Endothelial cell of umbilical vein (primary cell): ENCODE results near the gene PTPRD. TPM values are rescaled to one million over a fixed set of nuclear protein-coding genes. Genes with fewer than 3 reads are reported as not detected.

Source experiments
- BruUV-seq: library from RNA; stranded (reverse); fragments of 400-500 nt; replicated peaks from 2 replicates; lab custom pipeline; 2021; lab: Mats Ljungman, UMichigan
- CTCF ChIA-PET: fragments of 300-600, 350-600 bp; sonication (Branson Sonifier 250); formaldehyde crosslinking; loops from one replicate; lab custom pipeline; 2021; ENCODE audit warnings: antibody characterized with exemption, inconsistent platforms; lab: Charles Lee
- POLR2A ChIA-PET: fragments of 300-600, 350-600 bp; sonication (Branson Sonifier 250); formaldehyde crosslinking; loops from one replicate; lab custom pipeline; 2021; ENCODE audit warnings: antibody characterized with exemption, inconsistent platforms; lab: Charles Lee
- DNase-seq: peaks from one replicate; pipeline ENCODE4 v3.0.0-alpha.2; 2011; ENCODE audit warnings: low read depth, low spot score
- FAIRE-seq: peaks from 2 replicates; lab custom pipeline; 2011; peaks lifted over from hg19 to GRCh38; lab: Jason Lieb, UNC
- H2AFZ ChIP-seq: 2 replicates; pipeline ENCODE4 v1.6.0; 2012; ENCODE audit warnings: low read depth, low read length, control low read depth, inconsistent platforms
- H3K27ac ChIP-seq: 2 replicates; pipeline ENCODE4 v1.5.1; 2011; ENCODE audit warnings: low read depth, mild to moderate bottlenecking, control low read depth, low read length, moderate library complexity; ENCODE audit not compliant: insufficient read depth
- H3K27me3 ChIP-seq, 2 experiments: 2 replicates each; pipeline versions ENCODE4 v1.6.0 to v1.6.1; 2011; ENCODE audit warnings: low read length in 2 of 2, mixed read lengths in 1 of 2; ENCODE audit not compliant: control insufficient read depth in 2 of 2, insufficient read depth in 2 of 2
- H3K36me3 ChIP-seq, 2 experiments: 2 replicates in 1 of 2; 3 replicates in 1 of 2; pipeline ENCODE4 v1.5.1; 2011; ENCODE audit warnings: low read length in 2 of 2, mild to moderate bottlenecking in 1 of 2, moderate library complexity in 1 of 2; ENCODE audit not compliant: control insufficient read depth in 2 of 2, insufficient read depth in 2 of 2; ENCODE audit errors: extremely low read depth in 1 of 2
- H3K4me1 ChIP-seq: 3 replicates; pipeline ENCODE4 v1.5.1; 2011; ENCODE audit warnings: mild to moderate bottlenecking, low read length; ENCODE audit not compliant: control insufficient read depth, insufficient read depth; ENCODE audit errors: extremely low read depth
- H3K4me2 ChIP-seq: 2 replicates; pipeline ENCODE4 v1.6.1; 2011; ENCODE audit warnings: low read length, control low read depth, mixed read lengths; ENCODE audit not compliant: insufficient read depth
- H3K4me3 ChIP-seq, 3 experiments: fragments of 200-600 bp in 1 of 3; sonication (generic), shearing (Covaris generic) in 1 of 3; replicated peaks in 1 of 3; 2 replicates each; pipeline ENCODE4 v1.5.1; 2011 to 2016; ENCODE audit warnings: control low read depth in 3 of 3, low read length in 3 of 3, mild to moderate bottlenecking in 2 of 3, inconsistent platforms in 1 of 3, low read depth in 1 of 3, moderate library complexity in 1 of 3; ENCODE audit not compliant: insufficient read depth in 1 of 3
- H3K79me2 ChIP-seq: 2 replicates; pipeline ENCODE4 v1.6.0; 2012; ENCODE audit warnings: low read length, inconsistent platforms; ENCODE audit not compliant: control insufficient read depth, insufficient read depth
- H3K9ac ChIP-seq: replicated peaks from 2 replicates; pipeline ENCODE3; 2011; ENCODE audit warnings: low read length, control low read depth; ENCODE audit not compliant: insufficient read depth; ENCODE audit errors: extremely low read depth
- H3K9me1 ChIP-seq: replicated peaks from 3 replicates; pipeline ENCODE4 v1.6.0; 2011; ENCODE audit warnings: mild to moderate bottlenecking, low read length; ENCODE audit not compliant: control insufficient read depth, insufficient read depth; ENCODE audit errors: extremely low read depth
- H3K9me3 ChIP-seq: replicated peaks from 2 replicates; pipeline ENCODE4 v1.5.1; 2012; ENCODE audit warnings: low read length, inconsistent platforms; ENCODE audit not compliant: control insufficient read depth, insufficient read depth
- H4K20me1 ChIP-seq: replicated peaks from 2 replicates; pipeline ENCODE3; 2011; ENCODE audit warnings: mild to moderate bottlenecking, low read length; ENCODE audit not compliant: control insufficient read depth, insufficient read depth; ENCODE audit errors: extremely low read depth
- CTCF ChIP-seq, 2 donors: IDR thresholded peaks; 1 replicate in 1 of 2; 2 replicates in 1 of 2; pipeline ENCODE4 v1.5.1; 2011; ENCODE audit warnings: low read length in 2 of 2, mild to moderate bottlenecking in 2 of 2, moderate library complexity in 2 of 2, control low read depth in 1 of 2, inconsistent platforms in 1 of 2, low read depth in 1 of 2; ENCODE audit not compliant: insufficient read depth in 1 of 2; ENCODE audit errors: extremely low read depth in 1 of 2
- EZH2 ChIP-seq: IDR thresholded peaks from 2 replicates; pipeline ENCODE4 v1.6.1; 2012; ENCODE audit warnings: borderline replicate concordance, low read depth, mild to moderate bottlenecking, moderate library complexity, low read length, inconsistent platforms; ENCODE audit not compliant: severe bottlenecking
- FOS ChIP-seq: IDR thresholded peaks from 2 replicates; pipeline ENCODE4 v1.6.1; 2011; ENCODE audit warnings: mild to moderate bottlenecking, low read length, moderate library complexity, borderline replicate concordance; ENCODE audit not compliant: insufficient read depth
- GATA2 ChIP-seq: IDR thresholded peaks from 2 replicates; pipeline ENCODE4 v1.7.0; 2011; ENCODE audit warnings: low read depth, mild to moderate bottlenecking, moderate library complexity, mixed read lengths, low read length; ENCODE audit not compliant: insufficient read length, insufficient read depth
- JUN ChIP-seq: IDR thresholded peaks from 2 replicates; pipeline ENCODE4 v1.6.1; 2011; ENCODE audit warnings: borderline replicate concordance, low read depth; ENCODE audit not compliant: insufficient read length, insufficient read depth
- MAX ChIP-seq: IDR thresholded peaks from 2 replicates; pipeline ENCODE4 v1.6.1; 2011; ENCODE audit not compliant: insufficient read depth, insufficient read length
- MYC ChIP-seq: IDR thresholded peaks from one replicate; pipeline ENCODE4 v1.6.1; 2011; ENCODE audit warnings: mild to moderate bottlenecking, low read depth, low read length
- POLR2A ChIP-seq: IDR thresholded peaks from 2 replicates; pipeline ENCODE4 v1.6.1; 2012; ENCODE audit warnings: low read depth, mild to moderate bottlenecking, control low read depth, low read length
- POLR2AphosphoS5 ChIP-seq: IDR thresholded peaks from 2 replicates; pipeline ENCODE4 v1.6.1; 2012; ENCODE audit warnings: low read depth, mild to moderate bottlenecking, control low read depth, low read length, moderate library complexity; ENCODE audit not compliant: insufficient read depth
- dilution Hi-C: fragments of 300-500 bp; cut with MboI; formaldehyde crosslinking; loops from one replicate; pipeline ENCODE4 v1.15.0; 2019; ENCODE audit warnings: low sequenced_read_pairs; ENCODE audit not compliant: extremely low pct_ligation_motif_present
- intact Hi-C: fragments of 100-400 bp; cut with micrococcal nuclease; formaldehyde crosslinking; loops from one replicate; pipeline ENCODE4 v1.10.0; 2022
- polyA plus RNA-seq, 4 experiments: library from polyadenylated mRNA; depleted of rRNA in 3 of 4; stranded (reverse) in 3 of 4; unstranded in 1 of 4; fragments of >200 nt; gene quantifications; 2 replicates each; pipeline versions ENCODE4 v1.2.1 to v1.2.3, GENCODE V29; 2011 to 2012; ENCODE audit warnings: missing spikeins in 1 of 4
- total RNA-seq: library from RNA; stranded (reverse); gene quantifications from 2 replicates; pipeline ENCODE4 v1.2.3, GENCODE V29; 2021

Gene PTPRD
- total and polyA plus RNA-seq, 2 donors (not counting 3 experiments of a cell fraction or from before 2014, with no cell fraction given) = 5.5 to 5.7 TPM

GRCh38 chr9:9645006-9645405, 967.8 kb downstream of the PTPRD start:
- peaks cover 16% of the 10 kb centered on the region for H3K4me1 ChIP-seq
- DNase-seq = no peak
- no peak overlapping the region for H2AFZ ChIP-seq
- H3K79me2 ChIP-seq = no peaks in the 10 kb centered on the region
- H3K36me3 ChIP-seq = no peaks in the 10 kb centered on the region
- dilution Hi-C loops = no loop called here
- POLR2A ChIA-PET = no interaction called here
- no peak overlapping the region for H3K4me2 ChIP-seq
- CTCF ChIA-PET = no interaction called here
- no peaks in the 10 kb centered on the region for H3K9me1 ChIP-seq
- intact Hi-C loops = loop anchor here (5.0 kb wide), 1 partner anchor 147 kb away; no protein-coding TSS in a partner anchor
- no TSS peak for BruUV-seq
- H3K9me3 ChIP-seq = no peaks in the 10 kb centered on the region
- H3K4me3 ChIP-seq = no peak overlapping the region
- no peak overlapping the region for H3K27ac ChIP-seq
- H4K20me1 ChIP-seq = no peaks in the 10 kb centered on the region
- no peak overlapping the region for H3K9ac ChIP-seq
- no peak for FAIRE-seq
- TF ChIP-seq POLR2AphosphoS5 (no peak), POLR2A (no peak), MYC (no peak), GATA2 (no peak), JUN (no peak), FOS (no peak), EZH2 (no peak), MAX (no peak), CTCF (IDR thresholded peaks at IDR 0.05; ENCODE audit: extremely low read depth in 1 of 2, insufficient read depth in 1 of 2, low read depth in 1 of 2, low read length in 2 of 2) (no peak)
- H3K27me3 ChIP-seq = no peaks in the 10 kb centered on the region
